HS-5 (cell line): ENCODE measurements around the gene ELK4.
"Not testable (repeated sequence)": the region's sequence is repeated elsewhere in the genome, so short reads cannot be mapped to it uniquely, and the experiment has no call there.

ENCODE experiments used
- DNase-seq: peaks from one replicate; pipeline ENCODE4 v3.0.0-alpha.2; 2012; ENCODE audit warnings: low read depth

ELK4 gene

GRCh38 chr1:205664399-205665017, 32.7 kb upstream of the ELK4 start:
- DNase-seq = no peak

DNA sequence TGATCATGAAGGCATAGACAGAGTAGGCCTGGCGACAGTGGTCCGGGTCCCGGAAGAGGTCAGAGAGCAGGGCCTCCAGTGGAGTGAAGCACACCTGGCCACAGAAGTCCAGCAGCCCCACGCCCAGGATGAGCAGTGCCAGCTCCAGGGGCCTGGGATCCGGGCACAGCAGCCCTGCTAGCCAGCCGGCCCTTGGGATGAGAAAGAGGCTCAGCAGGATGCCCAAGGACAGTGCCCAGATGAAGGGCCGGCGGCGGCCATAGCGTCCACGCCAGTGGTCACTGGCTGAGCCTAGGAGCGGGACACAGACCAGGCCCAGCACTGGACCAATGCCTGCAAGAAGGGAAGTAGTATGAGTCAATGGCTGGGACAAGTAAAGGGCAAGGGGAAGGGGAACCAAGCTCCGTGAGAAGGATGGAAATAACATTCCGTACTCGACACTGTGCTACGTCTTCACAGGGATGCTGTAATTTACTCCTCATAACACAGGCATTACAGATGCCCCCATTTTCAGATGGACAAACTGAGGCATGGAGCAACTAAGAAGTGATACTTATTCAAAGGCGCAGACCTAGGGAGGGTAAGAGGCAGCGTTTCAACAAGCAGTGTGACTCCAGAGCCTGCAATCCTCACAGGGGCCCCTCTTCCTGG, 31.6 kb upstream of the ELK4 start:
- no peak for DNase-seq

DNA sequence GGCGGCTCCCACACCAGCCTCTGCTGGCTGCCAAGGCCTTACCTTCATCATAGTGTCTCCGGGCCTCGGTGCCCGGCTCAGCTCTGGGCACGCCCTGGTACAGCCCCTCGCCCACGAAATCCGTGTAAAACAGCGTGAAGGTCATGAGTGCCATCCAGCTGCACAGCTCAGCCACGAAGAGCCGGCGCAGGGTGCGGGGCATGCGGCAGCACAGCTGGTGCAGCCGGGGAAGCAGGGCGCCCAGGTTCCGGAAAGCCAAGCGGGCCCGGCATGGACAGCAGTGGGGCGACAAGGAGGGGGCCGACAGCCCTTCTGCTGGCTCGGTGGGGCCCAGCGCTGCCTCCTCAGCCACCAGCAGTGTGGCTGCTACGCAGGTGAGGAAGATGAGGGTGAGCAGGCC, 31.0 kb upstream of the ELK4 start:
- no peak for DNase-seq

DNA sequence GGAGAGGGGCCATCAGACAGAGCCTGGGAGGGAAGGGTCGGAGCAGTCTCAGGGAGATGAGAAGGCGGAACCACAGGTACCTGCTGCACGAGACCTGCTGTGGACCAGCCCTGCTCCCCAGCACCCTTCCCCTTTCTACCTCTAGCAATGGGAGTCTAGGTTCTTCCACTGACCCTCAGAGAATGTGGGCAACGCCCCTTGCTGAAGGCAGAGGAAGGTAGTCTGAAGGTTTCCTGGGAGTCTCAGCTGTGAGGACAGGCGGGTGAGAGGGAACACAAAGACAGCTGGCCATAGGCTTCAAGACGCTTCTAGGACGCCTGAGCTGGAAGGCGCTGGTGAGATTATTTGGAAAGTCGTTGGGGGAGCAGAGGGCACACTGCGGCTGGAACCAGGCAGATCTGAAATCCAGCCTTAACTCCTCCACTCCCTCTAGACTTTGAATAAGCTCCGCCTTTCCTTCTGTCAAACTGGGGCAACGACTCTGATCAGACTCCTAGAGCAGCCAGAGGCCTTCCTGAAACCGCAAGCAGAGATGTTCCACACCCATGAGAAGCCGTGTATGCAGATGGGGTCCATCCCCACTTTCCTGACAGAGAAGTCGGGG, 30.4 kb upstream of the ELK4 start:
- no peak for DNase-seq

DNA sequence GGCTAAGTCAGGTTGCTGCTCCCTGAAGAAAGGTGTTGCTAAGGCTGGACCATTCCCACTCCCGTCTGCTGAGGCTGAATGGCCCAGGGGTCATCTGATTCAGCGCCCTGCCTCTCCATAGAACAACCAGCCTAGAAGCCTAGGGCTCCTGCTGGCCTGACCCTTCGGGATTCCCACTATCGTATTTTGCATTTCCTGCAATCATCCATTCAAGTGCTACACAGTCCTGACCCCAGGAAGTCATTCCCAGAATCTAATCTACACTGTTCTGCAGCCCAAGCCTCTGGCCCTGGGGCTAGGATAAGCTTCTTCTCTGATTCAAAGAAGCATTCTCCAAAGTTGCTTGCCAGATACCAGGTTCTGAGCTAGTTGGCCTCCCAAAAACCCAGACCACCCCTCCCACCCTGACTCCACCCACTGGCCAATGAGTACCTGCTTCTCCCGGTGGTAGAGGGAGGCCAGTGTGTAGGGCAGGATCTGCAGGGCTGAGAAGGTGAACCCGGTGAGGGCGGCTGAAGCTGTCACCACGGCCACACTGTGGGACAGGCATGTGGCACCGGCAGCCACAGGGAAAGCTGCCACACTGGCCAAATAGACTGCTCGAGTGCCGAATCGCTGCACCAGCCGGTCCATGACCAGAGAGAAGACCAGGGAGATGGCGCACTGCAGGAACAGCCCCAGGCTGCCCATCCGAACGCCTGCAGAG, 29.8 kb upstream of the ELK4 start:
- no peak for DNase-seq

GRCh38 chr1:205660361-205660760, 28.6 kb upstream of the ELK4 start:
- no peak for DNase-seq

DNA sequence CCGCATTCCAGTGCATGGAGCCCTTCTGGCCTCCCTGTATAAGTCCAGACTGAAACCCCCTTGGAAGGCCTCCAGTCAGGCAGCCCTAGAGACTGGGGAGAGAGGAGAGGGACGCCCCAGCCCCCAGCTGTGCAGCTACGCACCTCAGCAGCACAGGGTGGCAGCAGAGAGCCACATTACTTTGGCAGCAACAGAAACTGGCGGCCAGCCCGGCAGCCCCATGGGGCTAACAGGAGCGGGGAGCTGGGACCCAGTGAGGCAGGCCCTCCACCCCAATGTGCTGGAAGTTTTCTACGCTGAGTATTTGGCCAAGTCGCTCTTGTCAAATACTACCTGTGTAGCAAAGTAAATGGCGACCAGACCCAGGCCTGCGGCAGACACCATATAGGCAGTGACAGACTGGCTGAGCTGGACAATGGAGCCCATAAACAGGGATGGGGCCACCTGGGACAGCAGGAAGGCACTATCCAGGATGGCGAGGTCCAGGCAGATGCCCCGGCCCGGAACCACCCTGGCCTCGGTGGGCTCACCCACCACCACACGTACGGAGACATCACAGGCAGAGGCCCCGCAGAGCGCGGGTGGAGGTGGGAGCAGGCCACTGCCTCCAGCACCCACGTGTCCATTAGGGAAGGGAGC, 27.3 kb upstream of the ELK4 start:
- no peak for DNase-seq

DNA sequence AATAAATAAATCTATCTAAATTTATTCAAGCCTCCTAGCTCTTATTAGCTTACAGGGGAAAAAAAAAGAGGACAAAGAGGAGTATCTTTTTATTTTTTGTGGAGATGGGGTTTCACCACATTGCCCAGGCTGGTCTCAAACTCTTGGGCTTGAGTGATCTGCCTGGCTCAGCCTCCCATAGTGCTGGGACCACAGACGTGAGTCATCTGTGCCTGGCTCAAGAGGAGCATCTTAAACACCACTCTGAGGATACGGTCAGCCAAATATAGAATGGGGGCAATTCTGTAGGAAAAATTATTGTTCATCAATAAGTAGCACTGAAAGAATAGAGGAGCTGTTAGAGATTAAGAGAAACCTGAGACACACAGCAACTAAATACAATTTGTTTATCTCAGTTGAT, 24.4 kb upstream of the ELK4 start:
- DNase-seq = no peak

- DNase-seq = no peak
Measured at GRCh38 chr1:205652984-205653383, 21.2 kb upstream of the ELK4 start.

DNA sequence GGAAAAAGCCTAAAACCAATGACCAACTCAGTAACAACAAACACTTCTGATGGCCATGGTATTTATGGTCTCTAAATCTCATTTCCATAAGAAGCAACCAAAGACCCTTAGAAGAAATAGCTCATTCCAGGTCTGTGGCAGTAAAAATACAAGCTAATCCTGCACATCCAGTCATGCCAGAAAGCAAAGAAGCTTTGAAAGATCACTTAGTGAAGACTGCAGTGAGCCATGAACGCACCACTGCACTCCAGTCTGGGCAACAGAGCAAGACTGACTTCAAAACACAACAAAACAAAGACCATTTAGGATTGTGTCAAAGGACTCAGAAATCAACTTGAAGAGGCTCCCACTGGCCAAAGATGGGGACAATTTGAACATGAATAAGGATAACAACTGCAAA, 18.4 kb upstream of the ELK4 start:
- no peak for DNase-seq

GRCh38 chr1:205645519-205645918, 13.7 kb upstream of the ELK4 start:
- no peak for DNase-seq

GRCh38 chr1:205642679-205643307, 11.0 kb upstream of the ELK4 start:
- DNase-seq = no peak

DNA sequence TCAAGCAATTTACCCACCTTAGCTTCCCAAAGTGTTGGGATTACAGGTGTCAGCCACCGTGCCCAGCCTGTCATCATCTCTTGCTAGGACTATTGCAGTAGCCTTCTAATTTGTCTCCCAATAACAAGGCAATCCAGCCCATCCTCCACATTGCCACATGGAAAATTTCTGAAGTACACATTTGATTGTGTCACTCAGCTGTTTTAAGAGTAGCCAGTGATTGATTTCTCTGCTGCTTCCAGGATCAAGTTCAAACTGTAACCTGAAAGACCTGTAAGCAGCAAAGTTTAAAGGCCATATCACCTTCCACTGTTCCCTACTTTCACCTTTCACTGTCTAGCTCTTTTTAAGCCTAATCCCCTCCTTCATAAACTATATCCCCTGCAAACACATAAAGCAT, 7.8 kb upstream of the ELK4 start:
- no peak for DNase-seq

- no peak for DNase-seq
Measured at GRCh38 chr1:205637854-205638468, 6.2 kb upstream of the ELK4 start.

- no peak for DNase-seq
Measured at GRCh38 chr1:205636732-205637131, 4.9 kb upstream of the ELK4 start.

DNA sequence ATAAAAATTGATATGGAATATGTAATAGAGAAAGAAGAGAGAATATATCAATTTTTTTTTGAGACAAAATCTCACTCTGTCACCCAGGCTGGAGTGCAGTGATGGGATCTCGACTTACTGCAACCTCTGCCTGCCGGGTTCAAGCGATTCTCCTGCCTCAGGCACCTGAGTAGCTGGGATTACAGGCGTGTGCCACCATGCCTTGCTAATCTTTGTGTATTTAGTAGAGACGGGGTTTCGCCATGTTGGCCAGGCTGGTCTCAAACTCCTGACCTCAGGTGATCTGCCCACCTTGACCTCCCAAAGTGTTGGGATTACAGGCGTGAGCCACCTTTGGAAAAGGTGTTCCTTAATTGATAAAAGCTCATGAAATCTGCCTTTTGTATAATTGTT, 4.3 kb upstream of the ELK4 start:
- DNase-seq = not testable (repeated sequence)

GRCh38 chr1:205633421-205633976, 1.7 kb upstream of the ELK4 start:
- DNase-seq = no peak

DNA sequence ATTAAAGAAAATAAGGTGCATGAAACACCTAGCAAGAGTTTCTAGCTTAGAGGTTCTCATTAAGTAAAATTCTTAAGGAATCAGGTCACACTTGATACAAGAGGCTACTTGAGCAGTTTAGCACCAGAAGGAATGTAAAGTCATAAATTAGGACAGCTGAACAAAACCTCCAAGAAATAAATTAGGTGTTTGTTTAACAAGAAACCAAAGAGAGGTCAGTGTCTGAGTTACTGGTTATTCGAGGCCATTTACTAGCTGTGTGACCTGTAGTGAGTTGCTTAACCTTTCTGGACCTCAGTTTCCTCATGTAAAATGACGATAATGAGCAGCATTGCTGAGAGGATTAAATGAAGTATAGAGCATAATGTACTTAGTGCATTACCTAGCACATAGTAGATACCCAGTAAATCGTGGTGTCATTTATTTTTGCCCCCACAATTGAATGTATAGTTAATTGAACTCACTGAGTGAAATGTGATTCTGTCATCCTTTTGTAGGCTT, 908 bp upstream of the ELK4 start:
- no peak for DNase-seq

- peak; percentile 31 for DNase-seq
Measured at GRCh38 chr1:205631010-205631767, 622 bp downstream of the ELK4 start.

DNA sequence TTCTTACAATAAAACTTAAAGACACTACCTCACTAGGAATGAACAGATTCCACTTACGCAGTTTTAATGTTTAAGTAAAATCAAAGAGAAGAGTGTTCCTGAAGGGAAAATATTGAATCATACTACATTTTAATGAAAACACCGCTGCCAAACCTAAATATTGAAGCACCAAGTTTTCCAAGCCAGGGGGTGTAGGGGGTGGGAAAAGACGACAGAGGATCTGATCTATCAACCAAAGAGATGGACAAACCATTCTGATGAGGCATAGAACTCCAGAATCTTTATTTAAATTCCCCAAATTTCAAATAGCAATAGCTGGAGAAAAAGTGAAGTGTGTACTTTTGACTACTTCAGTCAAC, 1.2 kb downstream of the ELK4 start:
- no peak for DNase-seq

- DNase-seq = no peak
Measured at GRCh38 chr1:205630241-205630640, 1.6 kb downstream of the ELK4 start.
